GM21717 (cell line): ENCODE results near the gene KCNK3.
"Not testable (repeated sequence)": the region's sequence is repeated elsewhere in the genome, so short reads cannot be mapped to it uniquely, and the experiment has no call there.

Experiments used
- ATAC-seq: cut with Tn5 transposase; IDR thresholded peaks from one replicate; pipeline ENCODE4 v1.9.1; 2021; ENCODE audit warnings: mild to moderate bottlenecking, moderate library complexity; ENCODE audit not compliant: unreplicated experiment

The KCNK3 gene

DNA sequence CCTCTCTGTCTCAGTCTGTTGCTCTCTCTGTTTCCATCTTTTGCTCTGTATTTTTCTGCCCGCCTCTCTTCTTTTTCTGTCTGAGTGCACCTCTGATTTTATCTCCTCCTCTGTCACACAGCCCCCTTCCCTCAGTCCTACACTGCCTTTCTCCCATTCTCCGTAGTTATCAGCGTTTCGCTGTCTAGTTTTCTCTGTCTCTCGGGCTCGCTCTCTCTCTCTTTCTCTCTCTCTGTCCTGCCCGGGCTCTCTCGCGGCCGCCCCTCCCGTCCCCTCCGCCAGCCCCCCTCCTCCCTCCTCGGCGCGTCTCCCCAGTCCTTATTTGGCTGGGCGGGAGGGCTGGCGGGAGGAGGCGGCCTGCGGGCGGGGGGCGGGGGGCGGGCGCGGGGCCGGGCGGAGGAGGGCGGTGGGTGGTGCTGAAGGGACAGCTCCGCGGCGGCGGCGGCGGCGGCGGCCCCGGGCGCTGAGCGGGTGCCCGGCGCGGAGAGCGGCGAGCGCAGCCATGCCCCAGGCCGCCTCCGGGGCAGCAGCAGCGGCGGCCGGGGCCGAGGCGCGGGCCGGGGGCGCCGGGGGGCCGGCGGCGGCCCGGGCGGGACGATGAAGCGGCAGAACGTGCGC, at the start of gene KCNK3:
Gene KCNK3, plus strand, starts transcription at position 444 of the 618 bp plus-strand sequence. Its CDS starts 154 bp downstream, at position 598.
- no peak for ATAC-seq

DNA sequence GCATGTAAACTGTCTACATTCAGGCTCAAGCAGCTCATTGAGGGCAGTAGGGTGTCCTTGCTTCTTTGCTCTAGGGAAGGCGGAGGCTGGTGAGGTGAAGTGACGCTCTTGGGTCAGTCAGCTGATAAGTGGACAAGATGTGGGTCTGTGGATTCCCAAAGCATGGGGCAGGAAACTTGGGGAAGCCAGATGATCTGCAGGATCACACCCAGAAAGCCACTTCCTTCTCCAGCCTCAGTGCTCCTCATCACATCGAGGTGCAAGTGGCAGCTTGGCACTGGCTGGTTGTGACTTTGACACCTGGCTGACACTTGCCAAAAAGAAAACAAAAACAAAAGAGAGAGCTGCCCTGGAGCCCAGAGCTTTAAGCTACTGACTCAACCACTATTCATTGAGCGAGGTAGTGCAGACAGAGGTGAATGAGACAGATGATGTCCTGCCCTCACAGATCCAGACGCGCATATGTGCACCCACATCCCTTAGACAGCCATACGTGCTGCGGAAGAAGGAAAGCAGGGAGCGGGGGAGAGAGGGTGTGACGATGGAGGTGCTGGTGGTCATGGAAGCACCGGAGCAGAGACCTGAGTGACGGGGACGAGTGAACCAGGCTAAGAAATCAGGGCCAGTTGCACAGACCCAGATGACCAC, 48.2 kb upstream of the KCNK3 start:
- ATAC-seq = no peak

DNA sequence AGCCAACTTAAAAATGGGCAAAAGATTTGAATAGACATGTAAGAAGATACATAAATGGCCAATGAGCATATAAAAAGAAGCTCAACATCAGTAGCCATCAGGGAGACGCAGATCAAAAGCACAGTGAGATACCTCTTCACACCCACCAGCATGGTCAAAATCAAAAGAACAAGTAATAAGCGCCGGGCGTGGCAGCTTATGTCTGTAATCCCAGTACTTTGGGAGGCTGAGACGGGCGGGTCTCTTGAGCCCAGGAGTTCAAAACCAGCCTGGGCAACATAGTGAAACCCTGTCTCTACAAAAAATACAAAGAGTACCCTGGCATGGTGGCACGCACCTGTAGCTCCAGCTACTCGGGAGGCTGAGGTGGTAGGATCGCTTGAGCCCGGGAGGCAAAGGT, 46.8 kb upstream of the KCNK3 start:
- no peak for ATAC-seq

DNA sequence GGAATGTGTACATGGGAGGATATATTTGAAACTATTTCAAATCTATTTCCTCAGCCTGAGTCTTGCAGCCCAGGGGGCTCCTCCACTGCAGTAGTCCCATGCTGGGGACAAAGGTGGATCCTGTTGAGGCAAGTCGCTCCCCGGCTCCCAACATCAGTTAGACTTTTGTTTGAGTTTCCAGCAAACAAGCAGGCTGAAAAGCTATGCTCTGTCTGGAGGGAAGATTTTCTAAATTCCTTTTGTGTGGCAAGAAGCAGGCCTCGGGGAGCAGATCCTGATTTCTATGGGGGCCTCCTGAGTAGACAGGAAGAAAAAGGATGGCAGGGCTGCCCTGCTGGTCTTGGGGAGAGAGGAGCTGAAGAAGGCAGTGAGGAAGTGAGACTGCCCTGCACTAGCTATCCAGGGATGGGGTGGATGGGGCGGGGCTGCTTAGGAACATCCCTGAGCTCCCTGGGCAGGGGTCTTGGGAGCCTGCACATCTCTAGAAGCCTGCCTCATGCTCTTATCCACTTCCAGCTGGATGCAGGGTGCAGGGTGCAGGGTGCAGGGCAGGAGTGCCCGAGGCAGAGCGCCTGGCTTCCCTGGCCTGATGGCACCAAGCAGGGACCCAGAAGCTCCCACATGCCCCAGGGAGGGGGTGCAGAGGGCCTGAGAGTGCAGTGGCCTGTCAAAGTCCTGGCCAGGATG, 45.4 kb upstream of the KCNK3 start:
- ATAC-seq = no peak

DNA sequence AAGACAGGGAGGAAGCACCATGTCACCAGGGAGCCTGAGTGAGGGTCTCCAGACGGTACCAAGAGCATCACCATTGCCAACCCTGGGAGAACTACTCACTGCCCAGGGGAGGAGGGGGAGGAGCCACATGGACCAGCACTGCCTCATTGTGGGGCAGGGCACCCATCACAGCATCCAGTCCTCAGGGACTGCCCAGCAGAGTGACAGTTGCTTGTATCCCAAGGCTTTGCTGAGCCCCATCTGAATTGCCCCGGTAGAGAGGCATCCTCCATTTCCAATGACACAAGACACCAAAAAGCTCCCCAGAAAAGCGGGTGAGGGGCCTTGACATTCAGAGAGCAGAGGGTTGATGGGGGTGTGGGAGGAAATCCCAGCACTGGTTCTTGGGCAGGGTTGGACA, 44.5 kb upstream of the KCNK3 start:
- no peak for ATAC-seq

DNA sequence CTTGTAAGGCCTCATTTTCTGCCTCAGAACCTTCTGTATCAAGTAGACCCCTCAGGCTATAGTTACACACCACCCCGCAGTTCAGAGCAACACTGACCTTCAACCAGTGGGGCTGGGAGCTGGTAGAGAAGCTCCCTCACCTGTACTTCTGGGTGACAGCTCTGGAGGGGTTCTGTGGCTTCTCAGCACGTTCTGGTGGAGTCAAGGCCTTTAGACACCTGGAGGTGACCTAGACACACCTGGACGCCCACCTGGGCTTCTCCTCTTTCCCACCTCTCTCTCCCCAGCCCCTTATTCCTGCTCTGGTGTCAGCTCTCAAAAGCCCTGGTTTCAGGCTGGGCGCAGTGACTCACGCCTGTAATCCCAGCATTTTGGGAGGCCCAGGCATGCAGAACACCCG, 44.0 kb upstream of the KCNK3 start:
- no peak for ATAC-seq

DNA sequence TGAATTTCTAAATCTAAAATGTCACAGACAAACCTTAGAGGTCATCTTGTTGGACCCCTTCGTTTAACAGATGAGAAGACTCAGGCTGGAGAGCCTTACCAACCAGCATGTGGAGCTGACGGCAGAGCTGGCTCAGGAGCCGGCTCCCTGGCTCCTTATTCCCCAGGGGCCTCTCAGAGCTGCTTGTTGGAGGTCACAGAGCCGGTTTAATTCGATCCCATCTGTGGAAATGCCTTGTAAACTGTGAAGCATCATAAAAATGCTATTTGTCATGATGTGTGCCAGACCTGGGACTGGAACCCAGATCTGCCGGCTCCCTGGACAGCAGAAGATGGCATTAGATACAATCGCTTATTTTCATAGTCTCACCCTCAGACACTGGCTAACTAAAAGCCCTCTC, 43.2 kb upstream of the KCNK3 start:
- ATAC-seq = no peak

DNA sequence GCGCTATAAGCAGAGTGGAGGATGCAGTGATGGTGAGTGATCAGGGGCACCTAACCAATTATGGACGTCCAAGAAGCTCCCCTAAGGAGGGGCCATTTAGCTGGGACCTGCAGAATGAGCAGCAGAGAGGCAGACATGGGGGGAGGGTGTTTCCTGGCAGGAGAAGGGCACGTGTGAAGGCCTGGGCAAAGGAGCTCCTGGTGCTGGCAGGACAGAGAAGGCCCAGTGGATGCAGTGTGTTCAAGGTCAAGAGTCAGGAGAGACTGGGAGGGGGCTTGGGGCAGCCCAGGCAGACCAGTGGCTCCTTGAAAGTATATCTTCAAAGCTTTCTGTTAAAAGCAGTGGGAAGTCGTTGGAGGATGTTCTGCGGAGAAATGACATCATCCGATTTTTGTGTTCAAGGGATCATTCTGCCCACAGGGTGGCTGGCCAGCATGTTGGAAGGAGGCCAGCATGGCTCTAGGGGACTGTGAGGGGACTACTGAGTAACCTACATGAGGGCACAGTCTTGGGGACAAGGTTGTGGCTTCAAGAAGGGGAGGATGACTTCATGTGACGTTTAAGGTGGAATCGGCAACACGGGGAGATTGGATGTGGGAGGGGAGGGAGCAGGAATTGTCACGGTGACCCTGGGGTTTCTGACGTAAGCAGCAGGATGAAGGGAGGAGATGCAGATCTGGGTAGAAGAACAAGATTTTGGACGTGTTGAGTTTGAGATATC, 42.4 kb upstream of the KCNK3 start:
- ATAC-seq = no peak

DNA sequence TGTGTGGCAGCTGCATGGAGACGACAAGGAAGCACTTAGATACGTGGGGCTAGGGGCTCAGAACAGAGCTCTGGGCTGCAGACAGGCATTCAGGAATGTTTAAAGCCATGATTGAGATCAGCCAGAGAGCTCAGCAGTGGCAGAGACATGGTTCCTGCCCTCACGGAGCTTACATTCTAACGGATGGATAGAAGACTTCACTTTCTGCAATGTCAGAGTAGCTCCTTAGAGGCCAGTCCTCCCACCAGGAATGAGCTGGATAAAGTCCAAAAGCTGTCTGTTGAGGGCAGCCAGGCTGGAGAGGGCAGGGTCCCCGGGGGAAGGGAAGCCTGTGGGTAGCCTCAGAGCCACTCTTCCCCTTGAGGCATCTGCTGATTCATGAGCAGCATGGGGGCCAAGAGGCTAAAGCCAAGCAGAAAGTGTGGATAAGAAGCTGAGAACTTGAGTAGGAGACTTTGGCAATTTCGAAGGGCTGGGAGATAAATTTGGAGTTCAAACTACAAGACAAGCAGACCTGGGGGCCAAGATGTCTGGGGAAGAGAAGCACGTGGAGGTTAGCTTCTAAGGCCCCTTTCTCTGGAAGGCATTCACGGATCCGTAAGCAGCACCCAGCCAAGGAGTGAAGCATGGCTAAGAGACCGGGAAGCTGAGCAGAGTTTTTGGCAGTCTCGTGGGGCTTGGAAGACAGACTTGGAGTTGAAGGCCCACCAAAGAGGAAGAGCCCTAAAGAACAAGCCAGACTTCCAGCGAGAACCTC, 41.6 kb upstream of the KCNK3 start:
- no peak for ATAC-seq

DNA sequence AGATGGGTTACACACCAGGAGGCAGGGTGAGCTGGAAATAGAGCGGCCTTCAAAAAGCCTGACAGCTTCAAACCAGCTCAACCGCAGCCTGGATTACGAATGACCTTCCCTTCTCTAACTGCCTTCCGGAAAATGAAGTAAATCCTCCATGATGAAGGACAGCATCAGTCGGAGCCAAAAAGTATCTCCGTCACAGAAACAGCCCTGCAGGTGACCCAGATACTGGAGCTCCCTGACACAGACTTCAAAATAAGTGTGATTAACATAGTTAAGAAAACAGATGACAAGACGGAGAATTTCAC, 41.1 kb upstream of the KCNK3 start:
- ATAC-seq = no peak

DNA sequence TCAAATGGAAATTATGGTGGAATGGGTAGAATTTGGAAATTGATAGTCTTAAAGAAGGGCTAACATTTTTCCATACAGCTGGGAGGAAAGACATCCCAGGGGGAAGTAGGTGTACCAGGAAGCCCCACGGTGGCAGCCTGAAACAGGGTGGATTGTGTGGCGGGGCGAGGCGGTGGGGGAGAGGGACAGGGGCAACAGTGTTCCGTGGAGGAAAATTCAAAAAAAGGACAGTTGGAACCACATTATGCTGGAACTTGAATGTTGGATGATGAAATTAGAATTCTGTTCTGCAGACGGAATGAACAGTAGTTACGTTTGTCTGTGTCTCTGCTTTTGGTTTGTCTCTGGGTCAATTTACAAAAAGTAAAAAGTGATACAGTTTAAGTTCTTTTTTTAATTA, 40.7 kb upstream of the KCNK3 start:
- no peak for ATAC-seq

DNA sequence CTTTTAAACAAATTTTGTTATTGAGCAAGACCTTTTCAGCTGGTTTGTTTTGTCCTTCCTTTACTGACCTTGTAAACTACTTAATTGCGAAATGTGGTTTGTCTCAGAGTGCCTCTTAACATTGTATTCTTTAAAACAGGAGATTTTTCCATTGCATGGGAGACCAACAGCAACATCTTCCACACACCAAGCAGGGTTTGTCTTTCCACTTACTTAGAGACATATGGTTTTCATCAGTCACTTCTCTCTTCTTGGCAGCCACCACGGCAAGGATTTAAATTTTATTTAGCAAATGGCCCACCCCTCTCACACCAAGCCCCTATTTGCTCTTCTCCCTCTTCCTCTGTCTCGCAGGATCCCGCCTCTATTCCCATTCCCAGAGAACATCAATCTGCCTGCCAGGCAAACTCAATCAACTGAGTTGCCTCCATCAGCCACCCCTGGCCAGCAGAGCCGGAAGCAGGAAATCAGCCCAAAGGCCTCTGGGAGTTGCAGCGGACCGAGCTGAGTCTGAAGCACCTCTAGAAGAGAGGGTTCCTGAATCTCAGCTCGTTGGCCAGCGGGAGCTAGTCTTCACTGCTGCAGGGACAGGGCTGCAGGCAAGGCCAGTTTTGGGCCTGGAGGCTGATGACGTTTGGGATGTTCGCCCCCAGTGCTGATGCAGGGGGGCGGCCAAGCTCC, 40.0 kb upstream of the KCNK3 start:
- ATAC-seq = no peak

DNA sequence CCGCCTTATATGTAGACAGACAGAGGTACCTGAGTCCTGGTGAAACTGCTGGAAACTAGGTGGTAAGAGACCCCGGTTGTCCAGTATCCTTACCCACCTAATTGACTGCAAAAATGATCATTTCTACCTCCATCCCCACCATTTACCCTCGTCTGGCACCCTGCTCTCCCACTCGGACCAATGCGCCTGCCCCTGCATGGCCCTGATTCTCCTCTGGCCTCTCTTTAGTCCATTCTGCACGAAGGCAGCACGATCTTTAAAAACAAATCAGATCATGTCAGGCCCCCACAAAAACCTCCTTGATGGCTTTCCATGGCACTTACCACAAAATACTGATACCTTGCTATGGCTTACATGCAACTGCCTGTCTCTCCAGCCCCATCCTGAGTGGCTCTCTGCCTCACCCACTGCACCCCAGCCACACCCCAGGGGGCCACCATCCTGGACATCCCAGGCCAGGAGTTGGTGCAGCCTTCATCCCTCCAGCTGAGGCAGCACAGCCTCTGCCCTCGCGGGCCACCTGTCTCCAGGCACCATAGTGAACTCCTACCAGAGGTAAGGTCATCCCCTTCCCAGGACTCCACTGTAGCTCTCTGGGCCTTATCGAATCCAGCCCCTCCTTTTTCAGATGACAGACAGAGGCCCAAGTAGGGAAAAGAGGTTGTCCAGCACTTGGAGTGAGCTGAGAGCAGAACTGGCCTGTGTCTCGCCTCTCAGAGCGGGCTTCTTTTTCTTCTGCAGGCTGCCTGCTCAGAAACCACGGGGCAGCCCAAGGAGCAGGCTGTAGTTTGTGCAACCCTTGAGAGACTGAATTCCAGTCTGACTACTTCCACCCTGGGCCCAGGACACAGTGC, 39.1 kb upstream of the KCNK3 start:
- no peak for ATAC-seq

DNA sequence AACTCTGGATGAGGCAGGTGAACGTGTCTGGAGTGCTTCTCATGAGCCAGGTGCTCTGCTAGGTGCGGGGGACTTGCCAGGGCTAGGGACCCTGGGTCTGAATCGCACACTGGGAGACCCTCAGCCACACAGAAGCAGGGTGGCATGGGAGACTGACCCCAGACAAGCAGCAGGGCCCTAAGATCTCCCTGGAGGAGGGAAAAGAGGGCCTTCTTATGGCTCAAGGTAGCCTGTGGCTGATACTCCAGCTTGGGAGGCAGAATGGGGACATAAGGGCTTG, 38.5 kb upstream of the KCNK3 start:
- no peak for ATAC-seq

DNA sequence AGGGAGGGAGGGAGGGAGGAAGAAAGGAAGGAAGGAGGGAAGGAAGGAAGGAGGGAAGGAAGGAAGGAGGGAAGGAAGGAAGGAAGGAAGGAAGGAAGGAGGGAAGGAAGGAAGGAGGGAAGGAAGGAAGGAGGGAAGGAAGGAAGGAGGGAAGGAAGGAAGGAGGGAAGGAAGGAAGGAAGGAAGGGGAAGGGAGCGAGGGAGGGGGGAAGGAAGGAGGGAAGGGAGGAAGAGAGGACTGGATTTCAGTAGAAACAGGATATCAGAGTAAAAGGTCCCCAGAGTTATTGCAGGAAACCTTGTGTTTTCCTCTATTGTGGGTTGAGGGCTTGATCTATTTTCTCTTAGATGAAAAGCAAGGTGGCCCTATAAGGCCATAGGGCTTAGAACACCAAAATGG, 37.4 kb upstream of the KCNK3 start:
- not testable (repeated sequence) for ATAC-seq

DNA sequence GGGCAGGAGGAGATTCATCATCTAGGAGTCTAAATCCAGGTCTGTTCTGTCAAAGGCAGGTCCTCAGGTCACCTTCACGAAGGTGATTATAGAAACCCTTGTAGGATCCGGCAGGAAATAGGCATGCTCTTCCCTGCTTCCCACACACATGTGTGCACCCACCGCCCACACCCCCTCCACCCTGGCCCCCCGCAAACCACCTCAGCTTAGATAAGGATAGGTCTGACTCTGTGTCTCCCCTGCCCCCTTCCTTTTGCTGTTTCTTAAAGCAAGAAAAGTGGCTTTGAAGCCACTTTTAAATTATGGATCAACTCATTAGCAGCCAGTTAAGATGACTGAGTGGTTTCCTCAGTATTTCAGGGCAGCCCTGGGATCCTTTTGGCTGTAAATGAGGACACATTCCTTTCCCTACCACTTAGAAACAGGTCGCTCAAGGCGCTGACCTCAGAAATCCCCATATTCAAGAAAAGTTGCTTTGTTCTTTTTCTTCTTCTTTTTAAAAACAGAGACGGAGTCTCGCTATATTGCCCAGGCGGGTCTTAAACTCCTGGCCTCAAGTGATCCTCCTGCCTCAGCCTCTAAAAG, 36.8 kb upstream of the KCNK3 start:
- ATAC-seq = no peak

DNA sequence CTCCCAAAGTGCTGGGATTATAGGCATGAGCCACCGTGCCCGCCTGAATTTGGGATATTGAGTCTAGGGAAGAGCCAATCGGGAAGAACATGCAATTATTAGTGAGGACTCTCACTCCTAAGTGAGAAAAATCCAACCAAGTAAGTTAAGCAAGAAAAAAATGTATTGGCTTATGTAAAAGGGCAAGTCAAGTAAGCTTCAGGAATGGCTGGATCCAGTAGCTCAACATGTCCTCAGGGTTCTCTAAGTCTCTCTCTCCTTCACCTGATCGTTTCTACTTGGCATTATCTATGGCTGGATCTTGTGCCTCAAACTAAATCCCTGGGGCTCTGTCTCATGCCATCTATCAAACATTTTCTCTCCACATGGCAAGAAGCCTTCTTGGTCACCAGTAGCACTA, 35.3 kb upstream of the KCNK3 start:
- no peak for ATAC-seq

DNA sequence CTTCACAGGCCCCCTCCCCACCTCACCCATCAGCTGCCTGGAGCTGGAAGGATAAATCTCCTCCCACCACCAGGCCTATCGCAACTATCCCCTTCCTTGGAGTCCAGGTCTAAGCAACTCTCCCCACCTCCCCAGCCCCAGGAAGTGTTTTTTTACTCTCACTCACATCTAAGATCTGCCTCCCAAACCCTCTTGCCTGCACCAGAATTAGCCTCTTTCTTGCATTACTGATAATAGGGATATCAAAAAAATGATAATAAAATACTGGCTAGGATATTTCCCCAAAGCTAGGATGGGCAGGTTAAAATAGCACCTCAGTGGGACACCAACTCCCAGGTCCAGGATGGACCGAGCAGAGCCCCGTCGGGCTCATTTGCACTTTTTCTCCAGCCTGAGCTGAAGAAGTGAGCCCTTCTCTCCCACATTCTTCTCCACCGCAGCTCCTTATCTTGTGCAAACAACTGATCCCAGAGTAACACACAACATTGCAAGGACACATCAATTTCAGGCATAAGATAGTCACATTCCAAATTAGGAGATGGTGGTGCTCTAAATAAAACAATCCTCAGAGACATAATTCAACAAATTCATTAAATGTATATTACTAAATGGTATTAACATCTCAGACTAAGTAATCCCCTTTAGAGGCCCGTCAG, 33.7 kb upstream of the KCNK3 start:
- no peak for ATAC-seq

DNA sequence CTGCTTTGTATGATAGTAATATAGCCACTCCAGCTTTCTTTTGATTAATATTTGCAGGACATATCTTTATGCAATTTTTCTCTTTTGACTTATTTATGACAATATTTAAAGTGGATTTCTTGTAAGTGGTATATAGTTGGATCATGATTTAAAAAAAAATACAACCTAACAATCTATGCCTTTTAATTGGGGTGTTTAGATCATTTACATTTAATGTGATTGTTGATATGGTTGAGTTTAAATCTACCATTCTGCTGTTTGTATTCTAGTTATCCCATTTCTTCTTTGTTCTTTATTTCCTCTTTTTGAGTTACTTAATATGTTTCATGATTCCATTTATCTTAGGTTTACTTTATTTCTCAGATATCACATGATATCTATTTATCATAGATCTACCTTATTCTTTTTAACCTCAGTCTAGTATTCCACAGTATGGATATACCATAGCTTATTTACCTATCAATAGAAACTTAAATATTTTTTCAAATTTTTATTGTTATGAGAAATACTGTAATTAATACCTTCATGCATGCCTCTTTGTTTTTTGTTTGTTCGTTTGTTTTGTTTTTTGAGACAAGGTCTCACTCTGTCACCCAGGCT, 32.1 kb upstream of the KCNK3 start:
- no peak for ATAC-seq
